Lung (tissue), 12 donors: ENCODE measurements around the gene GGCX. TPM values are rescaled to one million over a fixed set of nuclear protein-coding genes. Genes with fewer than 3 reads are reported as not detected.
A peak's percentile ranks its signal among the peaks of the same experiment; 100 is the strongest.
"Not testable (repeated sequence)": the region's sequence is repeated elsewhere in the genome, so short reads cannot be mapped to it uniquely, and the experiment has no call there.

Experiments used
- ATAC-seq: fragments of 200-7000 bp; cut with Tn5 transposase; one replicate; pipeline ENCODE4 v1.9.1; 2020; ENCODE audit warnings: moderate number of reproducible peaks; ENCODE audit not compliant: insufficient read depth, low FRiP score
- DNase-seq, 3 donors: peaks; one replicate each; pipeline ENCODE4 v3.0.0-alpha.2; 2013 to 2017
- H3K27ac ChIP-seq, 2 donors: one replicate each; pipeline ENCODE4 v1.5.1; 2013; ENCODE audit warnings: mild to moderate bottlenecking in 2 of 2, moderate library complexity in 2 of 2, control low read depth in 1 of 2, inconsistent platforms in 1 of 2, low read depth in 1 of 2, low read length in 1 of 2
- H3K27me3 ChIP-seq, 3 donors: one replicate each; pipeline ENCODE4 v1.5.1; 2013; ENCODE audit warnings: low read length in 2 of 3; ENCODE audit not compliant: control insufficient read depth in 3 of 3, insufficient read depth in 3 of 3
- H3K36me3 ChIP-seq, 4 donors: one replicate each; pipeline ENCODE4 v1.5.1; 2013; ENCODE audit warnings: low read length in 4 of 4, mild to moderate bottlenecking in 1 of 4, moderate library complexity in 1 of 4; ENCODE audit not compliant: control insufficient read depth in 4 of 4, insufficient read depth in 4 of 4
- H3K4me1 ChIP-seq, 5 donors: one replicate each; pipeline ENCODE4 v1.5.1; 2013; ENCODE audit warnings: low read length in 5 of 5, mild to moderate bottlenecking in 2 of 5, moderate library complexity in 1 of 5; ENCODE audit not compliant: control insufficient read depth in 5 of 5, insufficient read depth in 5 of 5
- H3K4me3 ChIP-seq: one replicate; pipeline ENCODE4 v1.5.1; 2013; ENCODE audit warnings: mild to moderate bottlenecking, control low read depth, moderate library complexity
- H3K9ac ChIP-seq, 2 donors: one replicate each; pipeline ENCODE4 v1.5.1; 2013; ENCODE audit warnings: low read length in 2 of 2, control low read depth in 1 of 2; ENCODE audit not compliant: insufficient read depth in 1 of 2
- H3K9me3 ChIP-seq, 4 donors: one replicate each; pipeline ENCODE4 v1.5.1; 2013; ENCODE audit warnings: low read length in 3 of 4, mild to moderate bottlenecking in 1 of 4, moderate library complexity in 1 of 4; ENCODE audit not compliant: control insufficient read depth in 4 of 4, insufficient read depth in 3 of 4
- WGBS, 2 donors: extraction: QIAGEN DNeasy Blood & Tissue Kit; methylation state at CpG; one replicate each; pipeline ENCODE4 v1.1.7; 2013; 5-methylcytosine and 5-hydroxymethylcytosine counted together
- polyA plus RNA-seq, 2 donors: library from polyadenylated mRNA; stranded (reverse); fragments of 200-250 nt; gene quantifications; one replicate each; pipeline ENCODE4 v1.2.1, GENCODE V29; 2013
- total RNA-seq, 2 donors: library from RNA; depleted of rRNA in 1 of 2; stranded (reverse); fragments of >200 nt in 1 of 2; gene quantifications; one replicate each; pipeline ENCODE4 v1.2.1, GENCODE V29; 2014 to 2021
- TF ChIP-seq, protein P1 (sequence below): IDR thresholded peaks from 2 replicates; pipeline ENCODE4 v1.5.1; 2012; ENCODE audit warnings: mild to moderate bottlenecking; ENCODE audit errors: control extremely low read depth, extremely low read depth
- donor health status: control.
- donor health status: control.
- donor health status: Bipolar disorder and iron deficiency.
- donor health status: healthy.
- donor health status: DM: yes; HTN: yes; CAD: no.

The GGCX gene
- total and polyA plus RNA-seq, 4 donors, result 21.8 to 69.2 (median 44.8) TPM

DNA sequence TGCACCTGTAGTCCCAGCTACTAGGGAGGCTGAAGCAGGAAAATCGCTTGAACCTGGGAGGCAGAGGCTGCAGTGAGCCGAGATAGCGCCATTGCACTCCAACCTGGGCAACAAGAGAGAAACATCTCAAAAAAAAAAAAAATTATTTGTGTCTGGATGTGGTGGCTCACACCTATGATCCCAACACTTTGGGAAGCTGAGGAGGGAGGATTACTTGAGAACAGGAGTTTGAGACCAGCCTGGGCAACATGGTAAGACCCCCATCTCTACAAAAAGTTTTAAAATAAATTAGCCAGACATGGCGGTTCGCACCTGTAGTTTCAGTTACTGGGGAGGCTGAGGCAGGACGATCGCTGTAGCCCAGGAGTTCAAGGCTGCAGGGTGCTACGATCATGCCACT, 14.4 kb upstream of the GGCX start:
- H3K4me3 ChIP-seq, result no peak overlapping the region
- no peaks in the 10 kb centered on the region for H3K36me3 ChIP-seq
- peaks cover 0 to 40% (median 16%) of the 10 kb centered on the region in 5 donors for H3K4me1 ChIP-seq
- H3K9me3 ChIP-seq, result no peaks in the 10 kb centered on the region
- 80 to 90% methylated on average over 8 of the region's 8 CpGs for WGBS, 2 donors
- no peak for DNase-seq
- H3K9ac ChIP-seq, result no peak overlapping the region
- H3K27me3 ChIP-seq, result no peaks in the 10 kb centered on the region
- H3K27ac ChIP-seq, result peak overlapping the region in 1 of 2 donors; percentile 35
- TF ChIP-seq, protein P1, sequence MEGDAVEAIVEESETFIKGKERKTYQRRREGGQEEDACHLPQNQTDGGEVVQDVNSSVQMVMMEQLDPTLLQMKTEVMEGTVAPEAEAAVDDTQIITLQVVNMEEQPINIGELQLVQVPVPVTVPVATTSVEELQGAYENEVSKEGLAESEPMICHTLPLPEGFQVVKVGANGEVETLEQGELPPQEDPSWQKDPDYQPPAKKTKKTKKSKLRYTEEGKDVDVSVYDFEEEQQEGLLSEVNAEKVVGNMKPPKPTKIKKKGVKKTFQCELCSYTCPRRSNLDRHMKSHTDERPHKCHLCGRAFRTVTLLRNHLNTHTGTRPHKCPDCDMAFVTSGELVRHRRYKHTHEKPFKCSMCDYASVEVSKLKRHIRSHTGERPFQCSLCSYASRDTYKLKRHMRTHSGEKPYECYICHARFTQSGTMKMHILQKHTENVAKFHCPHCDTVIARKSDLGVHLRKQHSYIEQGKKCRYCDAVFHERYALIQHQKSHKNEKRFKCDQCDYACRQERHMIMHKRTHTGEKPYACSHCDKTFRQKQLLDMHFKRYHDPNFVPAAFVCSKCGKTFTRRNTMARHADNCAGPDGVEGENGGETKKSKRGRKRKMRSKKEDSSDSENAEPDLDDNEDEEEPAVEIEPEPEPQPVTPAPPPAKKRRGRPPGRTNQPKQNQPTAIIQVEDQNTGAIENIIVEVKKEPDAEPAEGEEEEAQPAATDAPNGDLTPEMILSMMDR, result no peak
- no peak for ATAC-seq

DNA sequence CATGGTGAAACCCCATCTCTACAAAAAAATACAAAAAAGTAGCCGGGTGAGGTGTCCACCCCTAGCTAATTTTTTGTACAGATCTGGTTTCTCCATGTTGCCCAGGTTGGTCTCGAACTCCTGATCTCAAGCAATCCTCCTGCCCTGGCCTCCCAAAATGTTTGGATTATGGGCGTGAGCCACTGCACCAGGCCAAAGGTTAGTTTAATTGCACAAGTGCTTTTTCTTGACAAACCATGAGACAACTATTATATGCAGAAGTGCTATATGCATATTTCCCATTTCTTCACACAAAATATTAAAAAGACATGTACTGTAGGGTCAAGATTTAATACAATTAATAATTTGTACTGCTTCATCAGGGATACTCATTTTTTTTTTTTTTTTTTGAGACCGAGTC, 5.0 kb upstream of the GGCX start:
- DNase-seq (no peak), ATAC-seq (no peak)
- Histone ChIP-seq H3K4me3 (no peak overlapping the region), H3K9me3 (no peaks in the 10 kb centered on the region), H3K27me3 (no peaks in the 10 kb centered on the region), H3K9ac (no peak overlapping the region), H3K27ac (no peak overlapping the region), H3K36me3 (no peaks in the 10 kb centered on the region), H3K4me1 (peaks cover 0 to 4% (median 0%) of the 10 kb centered on the region in 5 donors)
- 84 to 91% methylated on average over 4 of the region's 4 CpGs for WGBS, 2 donors
- TF ChIP-seq, protein P1, result no peak

DNA sequence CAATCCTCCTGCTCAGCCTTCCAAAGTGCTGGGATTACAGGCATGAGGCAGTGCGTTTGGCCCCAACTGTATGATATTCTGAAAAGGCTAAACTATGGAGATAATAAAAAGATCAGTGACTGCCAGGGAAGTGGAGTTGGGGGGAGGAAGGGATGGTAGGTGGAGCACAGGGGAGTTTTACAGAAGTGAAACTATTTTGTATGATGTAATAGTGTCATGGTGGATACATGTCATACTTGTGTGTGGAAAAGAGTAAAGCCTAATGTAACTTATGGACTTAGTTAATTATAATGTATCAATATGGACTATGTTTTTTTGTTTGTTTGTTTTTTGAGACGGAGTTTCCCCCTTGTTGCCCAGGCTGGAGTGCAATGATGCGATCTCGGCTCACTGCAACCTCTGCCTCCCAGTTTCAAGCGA, 2.9 kb upstream of the GGCX start:
- no peaks in the 10 kb centered on the region for H3K9me3 ChIP-seq
- no peaks in the 10 kb centered on the region for H3K27me3 ChIP-seq
- TF ChIP-seq, protein P1, result no peak
- peaks cover 0 to 18% (median 6%) of the 10 kb centered on the region in 5 donors for H3K4me1 ChIP-seq
- no peak overlapping the region for H3K4me3 ChIP-seq
- DNase-seq, result no peak
- no peak overlapping the region for H3K9ac ChIP-seq
- no peak overlapping the region for H3K27ac ChIP-seq
- no peak for ATAC-seq
- H3K36me3 ChIP-seq, result no peaks in the 10 kb centered on the region
- WGBS, 2 donors, result 85 to 90% methylated on average over 5 of the region's 5 CpGs

DNA sequence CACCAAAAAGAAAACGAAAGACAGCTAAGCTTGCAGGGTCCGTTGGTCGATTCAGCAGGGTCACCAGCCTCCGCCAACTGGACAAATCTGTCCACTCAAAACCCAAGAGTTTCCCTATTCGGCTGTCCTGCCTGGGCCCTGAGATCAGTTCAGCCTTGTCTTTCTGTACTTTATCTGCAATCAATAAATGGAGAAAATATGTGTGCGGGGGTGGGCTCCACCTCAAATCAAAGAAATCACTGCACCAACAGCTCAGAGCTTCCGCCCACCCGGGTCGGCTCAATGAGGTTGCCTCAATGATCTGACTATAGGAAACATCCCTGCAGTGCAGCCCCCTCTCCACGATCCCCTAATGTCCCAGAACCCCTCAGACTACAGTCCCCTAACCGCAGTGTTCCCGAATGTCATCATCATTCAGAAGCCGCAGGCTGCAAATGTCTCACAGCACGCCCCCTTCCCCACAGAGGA, 447 bp downstream of the GGCX start:
- Histone ChIP-seq H3K9me3 (no peaks in the 10 kb centered on the region), H3K4me1 (peaks cover 0 to 18% (median 6%) of the 10 kb centered on the region in 5 donors), H3K36me3 (peaks cover 0 to 17% (median 8%) of the 10 kb centered on the region in 4 donors), H3K27ac (peak overlapping the region; percentile 66 to 91), H3K4me3 (peak overlapping the region; percentile 57), H3K27me3 (no peaks in the 10 kb centered on the region), H3K9ac (peak overlapping the region; percentile 73 to 85)
- TF ChIP-seq, protein P1, result no peak
- DNase-seq (no peak), ATAC-seq (peak; percentile 9)
- 4 to 10% methylated on average over 14 of the region's 14 CpGs for WGBS, 2 donors

DNA sequence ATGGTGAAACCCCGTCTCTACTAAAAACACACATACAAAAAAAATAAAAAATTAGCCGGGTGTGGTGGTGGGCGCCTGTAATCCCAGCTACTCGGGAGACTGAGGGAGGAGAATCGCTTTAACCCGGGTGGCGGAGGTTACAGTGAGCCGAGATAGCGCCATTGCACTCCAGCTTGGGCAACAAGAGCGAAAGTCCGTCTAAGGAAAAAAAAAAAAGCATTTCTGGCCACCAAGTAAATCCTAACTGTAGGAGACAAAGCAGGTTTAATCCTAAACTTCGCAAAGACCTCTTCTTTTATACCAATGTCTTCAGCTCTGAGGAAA, 928 bp downstream of the GGCX start:
- WGBS, 2 donors, result 83 to 84% methylated on average over 12 of the region's 12 CpGs
- not testable (repeated sequence) for H3K27ac ChIP-seq, ATAC-seq

More for the DNA sequence above, 928 bp downstream of the GGCX start:
- not testable (repeated sequence) for H3K9me3 ChIP-seq, DNase-seq, H3K27me3 ChIP-seq, H3K4me3 ChIP-seq
- peaks cover 0 to 18% (median 6%) of the 10 kb centered on the region in 5 donors for H3K4me1 ChIP-seq
- H3K9ac ChIP-seq, result peak overlapping the region; percentile 73 to 85
- peaks cover 0 to 20% (median 10%) of the 10 kb centered on the region in 4 donors for H3K36me3 ChIP-seq
